Measurements from ENCODE around the gene PTCH2.

Gene PTCH2

GRCh38 chr1:44790968-44791801 is 51.9 kb downstream of the PTCH2 start:
- no peaks in the 10 kb centered on the region for H3K27me3 ChIP-seq (ENCODE audit: control insufficient read depth in 5 of 5, insufficient read depth in 4 of 5, low read length in 5 of 5)
- H3K27ac ChIP-seq (ENCODE audit: low read depth, low read length) = no peak overlapping the region
- no peak overlapping the region for H3K9ac ChIP-seq (ENCODE audit: low read length in 5 of 5)
- H3K36me3 ChIP-seq (ENCODE audit: control insufficient read depth in 5 of 5, insufficient read depth in 5 of 5, low read length in 5 of 5) = no peaks in the 10 kb centered on the region
- H3K4me3 ChIP-seq (ENCODE audit: low read depth in 1 of 5, low read length in 5 of 5) = no peak overlapping the region
- H3K9me3 ChIP-seq (ENCODE audit: control insufficient read depth in 5 of 5, low read length in 5 of 5) = no peaks in the 10 kb centered on the region
- peaks cover 0 to 6% (median 5%) of the 10 kb centered on the region in 5 donors for H3K4me1 ChIP-seq (ENCODE audit: control insufficient read depth in 5 of 5, insufficient read depth in 5 of 5, low read length in 5 of 5)

- H3K9me3 ChIP-seq (ENCODE audit: control insufficient read depth in 5 of 5, low read length in 5 of 5) = no peaks in the 10 kb centered on the region
- H3K27ac ChIP-seq (ENCODE audit: low read depth, low read length) = no peak within 1 kb of the TSS
Measured at GRCh38 chr1:44788120-44788860, 54.8 kb downstream of the PTCH2 start, which contains the start of gene BEST4. Gene BEST4 (minus strand): TSS chr1:44788170. CDS start chr1:44787705, 465 bp downstream.

DNA sequence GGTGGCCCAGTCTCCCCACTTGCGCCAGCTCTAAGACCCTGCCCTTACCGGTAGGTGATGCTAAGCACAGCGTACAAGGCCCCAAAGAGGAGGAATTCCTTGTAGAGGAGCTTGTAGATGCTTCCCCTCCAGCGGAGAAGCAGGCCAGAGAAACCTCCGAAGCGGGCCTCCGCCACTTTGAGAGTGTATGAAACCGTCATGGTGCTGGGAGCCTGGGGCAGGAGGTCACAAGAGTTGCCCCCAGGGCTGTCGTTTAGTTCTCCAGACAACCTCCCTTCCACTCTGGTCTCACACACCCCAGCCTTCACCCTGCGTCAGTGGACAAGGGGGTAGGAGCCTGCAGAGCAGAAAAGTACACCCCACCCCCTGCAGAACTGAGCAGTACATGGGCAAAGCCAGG is 55.5 kb downstream of the PTCH2 start:
- Histone ChIP-seq H3K4me3 (ENCODE audit: low read depth in 1 of 5, low read length in 5 of 5) (no peak overlapping the region), H3K9ac (ENCODE audit: low read length in 5 of 5) (no peak overlapping the region), H3K9me3 (ENCODE audit: control insufficient read depth in 5 of 5, low read length in 5 of 5) (no peaks in the 10 kb centered on the region), H3K27me3 (ENCODE audit: control insufficient read depth in 5 of 5, insufficient read depth in 4 of 5, low read length in 5 of 5) (peaks cover 0 to 3% (median 0%) of the 10 kb centered on the region in 5 donors), H3K4me1 (ENCODE audit: control insufficient read depth in 5 of 5, insufficient read depth in 5 of 5, low read length in 5 of 5) (peaks cover 3 to 32% (median 27%) of the 10 kb centered on the region in 5 donors), H3K36me3 (ENCODE audit: control insufficient read depth in 5 of 5, insufficient read depth in 5 of 5, low read length in 5 of 5) (no peaks in the 10 kb centered on the region), H3K27ac (ENCODE audit: low read depth, low read length) (no peak overlapping the region)

More at GRCh38 chr1:44788120-44788860, 54.8 kb downstream of the PTCH2 start, which contains the start of gene BEST4:
- Histone ChIP-seq H3K27me3 (ENCODE audit: control insufficient read depth in 5 of 5, insufficient read depth in 4 of 5, low read length in 5 of 5) (peaks cover 0 to 3% (median 0%) of the 10 kb centered on the region in 5 donors), H3K9ac (ENCODE audit: low read length in 5 of 5) (no peak within 1 kb of the TSS), H3K36me3 (ENCODE audit: control insufficient read depth in 5 of 5, insufficient read depth in 5 of 5, low read length in 5 of 5) (no peaks in the 10 kb centered on the region), H3K4me3 (ENCODE audit: low read depth in 1 of 5, low read length in 5 of 5) (no peak within 1 kb of the TSS), H3K4me1 (ENCODE audit: control insufficient read depth in 5 of 5, insufficient read depth in 5 of 5, low read length in 5 of 5) (peaks cover 3 to 32% (median 27%) of the 10 kb centered on the region in 5 donors)

- peak overlapping the region in 4 of 5 donors; percentile 63 to 74 (median 66) for H3K4me3 ChIP-seq (ENCODE audit: low read depth in 1 of 5, low read length in 5 of 5)
- peaks cover 0 to 3% (median 0%) of the 10 kb centered on the region in 5 donors for H3K27me3 ChIP-seq (ENCODE audit: control insufficient read depth in 5 of 5, insufficient read depth in 4 of 5, low read length in 5 of 5)
- no peaks in the 10 kb centered on the region for H3K9me3 ChIP-seq (ENCODE audit: control insufficient read depth in 5 of 5, low read length in 5 of 5)
- peak overlapping the region in 1 of 5 donors; percentile 71 for H3K9ac ChIP-seq (ENCODE audit: low read length in 5 of 5)
- peaks cover 3 to 32% (median 27%) of the 10 kb centered on the region in 5 donors for H3K4me1 ChIP-seq (ENCODE audit: control insufficient read depth in 5 of 5, insufficient read depth in 5 of 5, low read length in 5 of 5)
- no peak overlapping the region for H3K27ac ChIP-seq (ENCODE audit: low read depth, low read length)
- H3K36me3 ChIP-seq (ENCODE audit: control insufficient read depth in 5 of 5, insufficient read depth in 5 of 5, low read length in 5 of 5) = no peaks in the 10 kb centered on the region
Measured at GRCh38 chr1:44786841-44787426, 56.1 kb downstream of the PTCH2 start.

GRCh38 chr1:44786138-44786840 is 56.8 kb downstream of the PTCH2 start:
- peaks cover 3 to 32% (median 27%) of the 10 kb centered on the region in 5 donors for H3K4me1 ChIP-seq (ENCODE audit: control insufficient read depth in 5 of 5, insufficient read depth in 5 of 5, low read length in 5 of 5)
- H3K9ac ChIP-seq (ENCODE audit: low read length in 5 of 5) = peak overlapping the region in 3 of 5 donors; percentile 51 to 71 (median 68)
- H3K9me3 ChIP-seq (ENCODE audit: control insufficient read depth in 5 of 5, low read length in 5 of 5) = no peaks in the 10 kb centered on the region
- H3K4me3 ChIP-seq (ENCODE audit: low read depth in 1 of 5, low read length in 5 of 5) = peak overlapping the region in 4 of 5 donors; percentile 63 to 74 (median 66)
- H3K36me3 ChIP-seq (ENCODE audit: control insufficient read depth in 5 of 5, insufficient read depth in 5 of 5, low read length in 5 of 5) = peaks cover 0 to 3% (median 1%) of the 10 kb centered on the region in 5 donors
- no peak overlapping the region for H3K27ac ChIP-seq (ENCODE audit: low read depth, low read length)
- peaks cover 0 to 3% (median 0%) of the 10 kb centered on the region in 5 donors for H3K27me3 ChIP-seq (ENCODE audit: control insufficient read depth in 5 of 5, insufficient read depth in 4 of 5, low read length in 5 of 5)

DNA sequence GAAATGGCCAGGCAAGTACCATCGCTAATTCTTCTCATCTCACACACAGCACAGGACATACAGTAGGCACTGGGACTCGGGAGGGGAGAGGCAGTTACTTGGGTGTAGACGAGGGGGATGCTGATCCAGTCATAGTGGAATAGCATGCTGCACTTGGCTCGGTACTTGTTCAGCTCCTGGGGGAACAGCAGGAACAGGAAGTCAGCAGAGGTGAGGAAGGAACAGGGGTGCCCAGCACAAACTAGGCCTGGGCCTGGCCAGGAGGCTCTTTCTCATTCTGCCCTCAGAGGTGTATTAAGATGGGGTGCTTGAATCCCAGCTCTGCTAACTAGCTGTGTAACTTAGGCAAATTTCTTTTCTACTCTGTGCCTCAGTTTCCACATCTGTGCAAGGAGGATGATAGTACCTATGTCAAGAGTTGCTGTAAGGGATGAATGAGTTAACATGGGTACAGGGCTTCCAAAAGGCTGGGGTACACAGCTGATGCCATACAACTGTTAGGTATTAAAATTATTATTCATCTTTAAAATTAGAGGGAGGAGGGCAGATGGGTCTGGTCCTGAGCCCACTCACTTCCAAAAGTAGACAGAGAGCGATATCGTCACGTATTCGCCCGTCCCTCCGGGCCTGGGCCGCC is 57.4 kb downstream of the PTCH2 start:
- Histone ChIP-seq H3K36me3 (ENCODE audit: control insufficient read depth in 5 of 5, insufficient read depth in 5 of 5, low read length in 5 of 5) (peaks cover 0 to 10% (median 7%) of the 10 kb centered on the region in 5 donors), H3K4me3 (ENCODE audit: low read depth in 1 of 5, low read length in 5 of 5) (peak overlapping the region in 4 of 5 donors; percentile 63 to 74 (median 66)), H3K9ac (ENCODE audit: low read length in 5 of 5) (peak overlapping the region in 3 of 5 donors; percentile 51 to 71 (median 68)), H3K4me1 (ENCODE audit: control insufficient read depth in 5 of 5, insufficient read depth in 5 of 5, low read length in 5 of 5) (peaks cover 3 to 32% (median 27%) of the 10 kb centered on the region in 5 donors), H3K27me3 (ENCODE audit: control insufficient read depth in 5 of 5, insufficient read depth in 4 of 5, low read length in 5 of 5) (peaks cover 0 to 3% (median 0%) of the 10 kb centered on the region in 5 donors), H3K9me3 (ENCODE audit: control insufficient read depth in 5 of 5, low read length in 5 of 5) (no peaks in the 10 kb centered on the region), H3K27ac (ENCODE audit: low read depth, low read length) (no peak overlapping the region)

DNA sequence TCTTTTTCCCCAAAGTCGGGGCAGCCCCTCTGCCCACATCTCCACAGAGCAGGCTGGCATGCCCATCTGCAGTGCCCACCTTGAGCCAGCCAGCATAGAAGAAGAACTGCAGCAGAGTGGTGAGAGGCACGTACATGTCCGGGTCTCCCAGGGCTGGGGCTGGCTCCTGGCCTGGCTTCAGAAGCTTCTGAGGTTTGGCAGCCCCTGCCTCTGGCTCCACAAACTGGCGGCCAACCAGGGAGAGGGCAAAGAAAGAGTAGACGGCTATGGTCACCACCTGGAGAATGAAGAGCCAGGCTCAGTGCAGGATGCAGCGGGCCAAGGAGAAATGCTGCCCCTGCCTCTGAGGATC is 58.0 kb downstream of the PTCH2 start:
- Histone ChIP-seq H3K9ac (ENCODE audit: low read length in 5 of 5) (no peak overlapping the region), H3K4me3 (ENCODE audit: low read depth in 1 of 5, low read length in 5 of 5) (peak overlapping the region in 1 of 5 donors; percentile 57), H3K4me1 (ENCODE audit: control insufficient read depth in 5 of 5, insufficient read depth in 5 of 5, low read length in 5 of 5) (peaks cover 3 to 32% (median 27%) of the 10 kb centered on the region in 5 donors), H3K9me3 (ENCODE audit: control insufficient read depth in 5 of 5, low read length in 5 of 5) (no peaks in the 10 kb centered on the region), H3K27ac (ENCODE audit: low read depth, low read length) (no peak overlapping the region), H3K36me3 (ENCODE audit: control insufficient read depth in 5 of 5, insufficient read depth in 5 of 5, low read length in 5 of 5) (peaks cover 0 to 16% (median 12%) of the 10 kb centered on the region in 5 donors), H3K27me3 (ENCODE audit: control insufficient read depth in 5 of 5, insufficient read depth in 4 of 5, low read length in 5 of 5) (peaks cover 0 to 3% (median 0%) of the 10 kb centered on the region in 5 donors)

DNA sequence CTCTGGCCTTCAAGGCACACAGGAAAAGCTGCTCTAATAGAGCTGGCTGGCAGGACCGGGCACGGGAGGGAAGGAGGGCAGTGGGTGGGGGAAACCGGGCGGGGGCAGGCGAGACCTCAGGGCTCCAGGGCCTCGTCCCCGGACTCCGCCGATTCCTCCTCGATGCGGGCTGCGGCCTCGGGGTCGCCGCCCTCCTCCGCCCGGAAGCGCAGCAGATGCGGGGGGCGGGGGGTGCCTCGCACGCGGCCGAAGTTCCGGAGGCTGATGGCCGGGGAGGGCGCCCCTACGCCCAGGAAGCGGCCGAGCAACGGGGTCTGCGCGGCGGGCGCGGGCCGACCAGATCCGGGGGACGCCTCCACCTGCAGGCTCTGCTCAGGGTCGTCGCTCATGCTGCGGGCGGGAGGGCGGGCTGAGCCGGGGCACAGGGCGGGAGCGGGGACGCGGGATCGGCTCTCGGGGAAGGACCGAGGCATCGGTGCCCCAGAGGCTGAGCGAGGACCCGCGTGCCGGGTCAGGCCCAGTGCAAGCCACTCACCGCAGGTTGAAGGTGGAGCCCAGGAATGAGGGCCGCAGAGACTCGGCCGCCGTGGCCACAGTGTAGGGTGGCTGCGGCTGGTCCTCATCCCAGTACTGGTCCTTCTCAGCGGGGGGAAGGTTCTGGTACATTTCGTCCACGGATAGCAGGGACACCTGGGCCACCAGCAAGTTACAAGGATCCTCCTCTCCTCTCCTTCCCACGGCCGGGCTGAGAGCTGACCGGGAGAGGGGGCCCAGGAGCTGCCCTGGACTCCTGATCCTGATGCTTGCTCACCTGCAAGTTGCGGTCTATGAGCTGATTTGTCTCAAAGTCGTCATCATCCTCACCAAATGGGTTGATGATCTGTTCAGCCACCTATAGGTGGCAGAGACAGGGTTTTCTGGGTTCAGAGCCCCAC is 58.7 kb downstream of the PTCH2 start:
- Histone ChIP-seq H3K36me3 (ENCODE audit: control insufficient read depth in 5 of 5, insufficient read depth in 5 of 5, low read length in 5 of 5) (peaks cover 0 to 22% (median 12%) of the 10 kb centered on the region in 5 donors), H3K27ac (ENCODE audit: low read depth, low read length) (no peak overlapping the region), H3K9ac (ENCODE audit: low read length in 5 of 5) (peak overlapping the region in 3 of 5 donors; percentile 12 to 68 (median 55)), H3K27me3 (ENCODE audit: control insufficient read depth in 5 of 5, insufficient read depth in 4 of 5, low read length in 5 of 5) (peaks cover 0 to 3% (median 0%) of the 10 kb centered on the region in 5 donors), H3K4me3 (ENCODE audit: low read depth in 1 of 5, low read length in 5 of 5) (peak overlapping the region; percentile 22 to 57 (median 31)), H3K4me1 (ENCODE audit: control insufficient read depth in 5 of 5, insufficient read depth in 5 of 5, low read length in 5 of 5) (peaks cover 3 to 32% (median 27%) of the 10 kb centered on the region in 5 donors), H3K9me3 (ENCODE audit: control insufficient read depth in 5 of 5, low read length in 5 of 5) (no peaks in the 10 kb centered on the region)
